Ectodermal cell (in vitro differentiated cells): ENCODE data around the gene NF2.

Source experiments
- H3K27ac ChIP-seq: 2 replicates; pipeline ENCODE4 v1.7.0; 2013; ENCODE audit warnings: mild to moderate bottlenecking, low read depth, low read length; ENCODE audit not compliant: insufficient read depth, poor library complexity, severe bottlenecking
- H3K27me3 ChIP-seq: 2 replicates; pipeline ENCODE4 v1.7.0; 2013; ENCODE audit warnings: mild to moderate bottlenecking, low read length; ENCODE audit not compliant: insufficient read depth, control insufficient read depth, poor library complexity, severe bottlenecking
- H3K36me3 ChIP-seq: one replicate; pipeline ENCODE4 v1.7.0; 2013; ENCODE audit warnings: low read length; ENCODE audit not compliant: control insufficient read depth, insufficient read depth
- H3K4me1 ChIP-seq: one replicate; pipeline ENCODE4 v1.7.0; 2013; ENCODE audit warnings: low read length; ENCODE audit not compliant: control insufficient read depth, insufficient read depth
- H3K4me3 ChIP-seq: 2 replicates; pipeline ENCODE4 v1.7.0; 2013; ENCODE audit warnings: low read depth, low read length, control low read depth; ENCODE audit not compliant: insufficient read depth
- H3K9me3 ChIP-seq: 2 replicates; pipeline ENCODE4 v1.7.0; 2013; ENCODE audit warnings: mild to moderate bottlenecking, low read length, moderate library complexity; ENCODE audit not compliant: control insufficient read depth
- WGBS, 2 experiments: methylation state at CpG; one replicate each; pipeline ENCODE4 v1.1.7; 2013; ENCODE audit warnings: missing lambda C conversion rate in 2 of 2; 5-methylcytosine and 5-hydroxymethylcytosine counted together

NF2 gene

GRCh38 chr22:29707010-29707409, 103.6 kb downstream of the NF2 start:
- 87% methylated on average over 18 of the region's 18 CpGs for WGBS, 2 experiments
- Histone ChIP-seq H3K4me1 (peaks cover 40% of the 10 kb centered on the region), H3K4me3 (no peak overlapping the region), H3K36me3 (no peaks in the 10 kb centered on the region), H3K9me3 (no peaks in the 10 kb centered on the region), H3K27ac (no peak overlapping the region), H3K27me3 (peaks cover 19% of the 10 kb centered on the region)

- Histone ChIP-seq H3K9me3 (no peaks in the 10 kb centered on the region), H3K4me3 (no peak overlapping the region), H3K36me3 (no peaks in the 10 kb centered on the region), H3K4me1 (peaks cover 36% of the 10 kb centered on the region), H3K27ac (no peak overlapping the region), H3K27me3 (peaks cover 18% of the 10 kb centered on the region)
- 90 to 94% methylated on average over 5 of the region's 5 CpGs for WGBS, 2 experiments
These were observed 104.0 kb downstream of the NF2 start for GRCh38 chr22:29707471-29707870.

- 92% methylated on average over 15 of the region's 15 CpGs for WGBS, 2 experiments
- Histone ChIP-seq H3K27ac (no peak overlapping the region), H3K4me3 (no peak overlapping the region), H3K27me3 (peaks cover 3% of the 10 kb centered on the region), H3K4me1 (peaks cover 13% of the 10 kb centered on the region), H3K9me3 (no peaks in the 10 kb centered on the region), H3K36me3 (no peaks in the 10 kb centered on the region)
These were observed 106.8 kb downstream of the NF2 start for GRCh38 chr22:29710193-29710592.

- H3K27ac ChIP-seq = no peak overlapping the region
These were observed 107.6 kb downstream of the NF2 start for GRCh38 chr22:29710922-29711593.

DNA sequence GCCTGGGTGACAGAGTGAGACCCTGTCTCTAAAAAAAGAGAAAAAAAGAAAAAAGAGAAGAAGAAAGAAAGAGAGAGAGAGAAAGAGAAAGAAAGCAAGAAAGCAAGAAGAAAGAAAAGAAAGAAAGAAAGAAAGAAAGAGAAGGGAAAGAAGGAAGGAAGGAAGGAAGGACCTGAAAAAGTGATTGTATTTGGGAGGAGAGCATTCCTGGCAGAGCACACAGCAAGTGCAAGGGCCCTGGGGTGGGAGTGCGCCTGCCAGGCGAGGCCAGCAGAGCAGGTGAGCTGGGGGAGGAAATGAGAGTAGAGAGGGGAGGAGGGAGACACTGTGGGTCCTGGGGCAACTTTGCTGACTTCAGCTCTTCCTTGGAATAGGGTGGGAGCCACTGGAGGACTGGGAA, 108.7 kb downstream of the NF2 start:
- H3K4me1 ChIP-seq = no peaks in the 10 kb centered on the region
- H3K9me3 ChIP-seq = no peaks in the 10 kb centered on the region
- H3K4me3 ChIP-seq = no peak overlapping the region
- no peak overlapping the region for H3K27ac ChIP-seq
- H3K27me3 ChIP-seq = peaks cover 9% of the 10 kb centered on the region
- 93 to 94% methylated on average over 2 of the region's 2 CpGs for WGBS, 2 experiments
- no peaks in the 10 kb centered on the region for H3K36me3 ChIP-seq

More at GRCh38 chr22:29710922-29711593, 107.6 kb downstream of the NF2 start:
- peaks cover 4% of the 10 kb centered on the region for H3K4me1 ChIP-seq
- no peaks in the 10 kb centered on the region for H3K36me3 ChIP-seq
- WGBS, 2 experiments = 89 to 91% methylated on average over 18 of the region's 18 CpGs
- no peak overlapping the region for H3K4me3 ChIP-seq
- peaks cover 3% of the 10 kb centered on the region for H3K27me3 ChIP-seq
- no peaks in the 10 kb centered on the region for H3K9me3 ChIP-seq

GRCh38 chr22:29713156-29713727, 109.8 kb downstream of the NF2 start:
- H3K4me1 ChIP-seq = no peaks in the 10 kb centered on the region

GRCh38 chr22:29715240-29715639, 111.8 kb downstream of the NF2 start:
- Histone ChIP-seq H3K9me3 (no peaks in the 10 kb centered on the region), H3K4me1 (no peaks in the 10 kb centered on the region), H3K36me3 (no peaks in the 10 kb centered on the region), H3K27me3 (peaks cover 28% of the 10 kb centered on the region), H3K27ac (no peak overlapping the region), H3K4me3 (no peak overlapping the region)
- 69 to 74% methylated on average over 13 of the region's 13 CpGs for WGBS, 2 experiments

More at GRCh38 chr22:29713156-29713727, 109.8 kb downstream of the NF2 start:
- Histone ChIP-seq H3K9me3 (no peaks in the 10 kb centered on the region), H3K27me3 (peaks cover 14% of the 10 kb centered on the region), H3K4me3 (no peak overlapping the region), H3K36me3 (no peaks in the 10 kb centered on the region), H3K27ac (no peak overlapping the region)
- 79 to 84% methylated on average over 8 of the region's 8 CpGs for whole genome bisulfite sequencing, 2 experiments

DNA sequence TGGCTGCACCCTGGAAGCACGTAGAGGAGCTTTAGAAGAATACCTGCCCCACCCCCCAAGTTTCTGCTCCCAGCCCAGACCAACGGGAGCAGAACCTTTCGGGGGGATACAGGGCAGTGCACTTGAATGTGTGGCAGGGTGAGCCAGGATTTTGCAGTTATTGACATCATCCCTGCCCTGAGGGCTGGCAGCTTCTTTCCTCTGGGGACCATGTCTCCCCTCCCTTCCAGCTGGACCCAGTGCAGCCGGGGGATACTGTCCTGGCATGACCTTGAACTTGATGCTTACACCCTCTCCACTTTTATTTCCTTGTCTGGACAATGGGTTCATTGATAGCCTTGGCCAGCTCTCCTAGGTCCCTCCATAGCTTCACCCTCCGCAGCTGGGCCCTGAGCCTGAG, 112.3 kb downstream of the NF2 start:
- H3K4me3 ChIP-seq = no peak overlapping the region
- no peaks in the 10 kb centered on the region for H3K9me3 ChIP-seq
- no peak overlapping the region for H3K27ac ChIP-seq
- 86% methylated on average over 5 of the region's 5 CpGs for WGBS, 2 experiments
- no peaks in the 10 kb centered on the region for H3K4me1 ChIP-seq
- H3K27me3 ChIP-seq = peaks cover 33% of the 10 kb centered on the region
- no peaks in the 10 kb centered on the region for H3K36me3 ChIP-seq

DNA sequence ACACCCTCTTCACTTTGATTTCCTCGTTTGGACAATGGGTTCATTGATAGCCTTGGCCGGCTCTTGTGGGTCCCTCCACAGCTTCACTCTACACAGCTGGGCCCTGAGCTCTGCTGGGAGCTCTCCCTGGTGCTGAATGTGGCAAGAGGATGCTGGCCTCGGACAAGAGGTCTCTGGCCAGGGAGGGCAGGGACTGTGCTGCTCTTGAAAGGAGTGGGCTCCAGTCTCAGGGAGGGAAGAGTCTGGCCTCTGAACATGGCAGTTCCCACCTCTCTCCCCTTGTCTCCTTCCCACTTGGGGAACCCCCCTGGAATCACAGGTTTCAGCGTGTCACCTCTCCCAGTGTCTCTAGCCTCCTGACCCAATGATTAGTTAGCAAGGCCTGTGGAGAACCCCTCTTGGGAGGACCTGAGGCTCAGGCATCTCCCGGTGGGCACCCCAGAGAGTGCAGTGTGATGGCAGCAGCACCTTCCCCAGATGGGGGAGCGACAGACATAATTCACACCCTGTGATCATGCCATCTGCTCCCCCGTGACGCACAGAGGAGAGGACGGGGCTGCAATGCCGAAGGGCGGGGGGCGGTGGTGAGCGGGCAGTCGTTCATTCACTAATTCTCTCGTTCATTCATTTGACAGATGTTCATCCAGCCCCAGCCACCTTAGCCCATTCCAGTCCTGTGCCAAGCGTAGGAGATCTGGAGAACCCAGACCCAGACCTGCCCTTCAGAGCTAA, 113.5 kb downstream of the NF2 start:
- Histone ChIP-seq H3K4me3 (no peak overlapping the region), H3K27ac (no peak overlapping the region), H3K9me3 (no peaks in the 10 kb centered on the region), H3K27me3 (peaks cover 45% of the 10 kb centered on the region), H3K36me3 (no peaks in the 10 kb centered on the region), H3K4me1 (no peaks in the 10 kb centered on the region)
- WGBS, 2 experiments = 70 to 72% methylated on average over 16 of the region's 16 CpGs

GRCh38 chr22:29717789-29718188, 114.4 kb downstream of the NF2 start:
- no peak overlapping the region for H3K4me3 ChIP-seq
- H3K27ac ChIP-seq = no peak overlapping the region
- 90 to 93% methylated on average over 8 to 11 of the region's 11 CpGs for WGBS, 2 experiments
- peaks cover 51% of the 10 kb centered on the region for H3K27me3 ChIP-seq
- H3K36me3 ChIP-seq = no peaks in the 10 kb centered on the region
- H3K4me1 ChIP-seq = no peaks in the 10 kb centered on the region
- H3K9me3 ChIP-seq = no peaks in the 10 kb centered on the region
